A673 (cell line): ENCODE data around the gene WNT16.

Source experiments
- EZH2 ChIP-seq: fragments of 200-600 bp; sonication (generic); IDR thresholded peaks from 2 replicates; pipeline ENCODE4 v1.6.1; 2017; ENCODE audit warnings: borderline replicate concordance, low read depth, mild to moderate bottlenecking, mixed read lengths, antibody characterized with exemption, low read length; ENCODE audit not compliant: poor library complexity, severe bottlenecking
- TF ChIP-seq, protein P1 (sequence below): fragments of 300-800, 200-600 bp; sonication (generic); conservative IDR thresholded peaks from 2 replicates; pipeline ENCODE4 v1.5.1; 2017; ENCODE audit warnings: low read depth, mild to moderate bottlenecking, antibody characterized with exemption, low read length, moderate library complexity, mixed read lengths

DNA sequence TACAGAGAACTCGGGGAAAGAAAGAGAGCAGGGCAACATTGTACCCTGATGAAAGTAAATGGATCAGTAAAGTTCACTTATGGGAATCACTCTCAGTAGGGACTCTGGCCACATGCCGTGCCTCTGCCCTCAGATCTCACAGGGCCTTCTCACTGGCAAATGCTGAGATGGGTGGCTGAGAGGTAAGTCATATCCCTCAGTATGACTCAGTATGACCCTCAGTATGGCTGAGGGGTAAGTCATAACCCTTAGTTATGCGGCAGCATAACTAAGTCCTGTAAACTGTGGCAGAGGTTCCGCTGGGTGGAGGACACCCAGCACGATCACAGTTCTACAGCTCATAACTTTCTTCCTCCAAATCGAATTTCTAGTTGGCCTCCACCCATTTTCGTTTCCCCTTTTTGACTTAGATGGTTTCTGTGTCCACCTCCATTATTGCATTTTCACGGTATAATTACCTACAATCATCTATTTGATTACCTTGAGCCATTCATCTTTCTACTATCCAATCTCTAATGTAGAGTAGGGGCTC is 26.5 kb upstream of the WNT16 start:
- TF ChIP-seq EZH2, result no peak
- TF ChIP-seq, protein P1, sequence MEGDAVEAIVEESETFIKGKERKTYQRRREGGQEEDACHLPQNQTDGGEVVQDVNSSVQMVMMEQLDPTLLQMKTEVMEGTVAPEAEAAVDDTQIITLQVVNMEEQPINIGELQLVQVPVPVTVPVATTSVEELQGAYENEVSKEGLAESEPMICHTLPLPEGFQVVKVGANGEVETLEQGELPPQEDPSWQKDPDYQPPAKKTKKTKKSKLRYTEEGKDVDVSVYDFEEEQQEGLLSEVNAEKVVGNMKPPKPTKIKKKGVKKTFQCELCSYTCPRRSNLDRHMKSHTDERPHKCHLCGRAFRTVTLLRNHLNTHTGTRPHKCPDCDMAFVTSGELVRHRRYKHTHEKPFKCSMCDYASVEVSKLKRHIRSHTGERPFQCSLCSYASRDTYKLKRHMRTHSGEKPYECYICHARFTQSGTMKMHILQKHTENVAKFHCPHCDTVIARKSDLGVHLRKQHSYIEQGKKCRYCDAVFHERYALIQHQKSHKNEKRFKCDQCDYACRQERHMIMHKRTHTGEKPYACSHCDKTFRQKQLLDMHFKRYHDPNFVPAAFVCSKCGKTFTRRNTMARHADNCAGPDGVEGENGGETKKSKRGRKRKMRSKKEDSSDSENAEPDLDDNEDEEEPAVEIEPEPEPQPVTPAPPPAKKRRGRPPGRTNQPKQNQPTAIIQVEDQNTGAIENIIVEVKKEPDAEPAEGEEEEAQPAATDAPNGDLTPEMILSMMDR, result no peak
